GM11168 (cell line): Measurements from ENCODE around the gene CTXND1.

ENCODE experiments used
- in situ Hi-C: fragments of 300-500 bp; cut with MboI; formaldehyde crosslinking; loops from one replicate; pipeline ENCODE4 v1.12.0; 2022; ENCODE audit warnings: low sequenced_read_pairs; ENCODE audit not compliant: unreplicated experiment

CTXND1 gene

GRCh38 chr15:80163897-80164296 lies 88.1 kb downstream of the CTXND1 start:
- in situ Hi-C loops, result loop anchor here (25.0 kb wide), 1 partner anchor 177 kb away; no protein-coding TSS in a partner anchor

GRCh38 chr15:80163217-80163616 lies 88.8 kb downstream of the CTXND1 start:
- in situ Hi-C loops, result loop anchor here (25.0 kb wide), 1 partner anchor 176 kb away; no protein-coding TSS in a partner anchor

GRCh38 chr15:80162059-80162554 lies 89.9 kb downstream of the CTXND1 start:
- in situ Hi-C loops, result loop anchor here (25.0 kb wide), 1 partner anchor 175 kb away; no protein-coding TSS in a partner anchor

- in situ Hi-C loops, result loop anchor here (25.0 kb wide), 1 partner anchor 174 kb away; no protein-coding TSS in a partner anchor
Observed at GRCh38 chr15:80161468-80162016, 90.5 kb downstream of the CTXND1 start.

GRCh38 chr15:80160570-80161156 lies 91.3 kb downstream of the CTXND1 start:
- in situ Hi-C loops, result loop anchor here (25.0 kb wide), 1 partner anchor 173 kb away; no protein-coding TSS in a partner anchor

- in situ Hi-C loops, result loop anchor here (25.0 kb wide), 1 partner anchor 173 kb away; no protein-coding TSS in a partner anchor
Observed at GRCh38 chr15:80159811-80160569, 92.0 kb downstream of the CTXND1 start.

- in situ Hi-C loops, result loop anchor here (25.0 kb wide), 1 partner anchor 172 kb away; no protein-coding TSS in a partner anchor
Observed at GRCh38 chr15:80159301-80159700, 92.7 kb downstream of the CTXND1 start.

GRCh38 chr15:80157215-80157614 lies 94.8 kb downstream of the CTXND1 start:
- in situ Hi-C loops, result loop anchor here (25.0 kb wide), 1 partner anchor 170 kb away; no protein-coding TSS in a partner anchor

- in situ Hi-C loops, result loop anchor here (25.0 kb wide), 1 partner anchor 169 kb away; no protein-coding TSS in a partner anchor
Observed at GRCh38 chr15:80156176-80156720, 95.8 kb downstream of the CTXND1 start.

GRCh38 chr15:80155378-80156175 lies 96.4 kb downstream of the CTXND1 start:
- in situ Hi-C loops, result loop anchor here (25.0 kb wide), 1 partner anchor 168 kb away; no protein-coding TSS in a partner anchor

- in situ Hi-C loops, result loop anchor here (25.0 kb wide), 1 partner anchor 168 kb away; no protein-coding TSS in a partner anchor
Observed at GRCh38 chr15:80155001-80155377, 97.0 kb downstream of the CTXND1 start.

GRCh38 chr15:80154336-80154735 lies 97.7 kb downstream of the CTXND1 start:
- in situ Hi-C loops, result loop anchor here (25.0 kb wide), 1 partner anchor 167 kb away; no protein-coding TSS in a partner anchor

- in situ Hi-C loops, result loop anchor here (25.0 kb wide), 1 partner anchor 167 kb away; no protein-coding TSS in a partner anchor
Observed at GRCh38 chr15:80153900-80154299, 98.1 kb downstream of the CTXND1 start.

- in situ Hi-C loops, result loop anchor here (25.0 kb wide), 1 partner anchor 166 kb away; no protein-coding TSS in a partner anchor
Observed at GRCh38 chr15:80152896-80153876, 98.8 kb downstream of the CTXND1 start, which contains the start of gene FAH. FAH (plus strand) TSS chr15:80152999; CDS start chr15:80153055, 56 bp downstream.

GRCh38 chr15:80152180-80152895 lies 99.7 kb downstream of the CTXND1 start:
- in situ Hi-C loops, result loop anchor here (25.0 kb wide), 1 partner anchor 165 kb away; no protein-coding TSS in a partner anchor

- in situ Hi-C loops, result loop anchor here (25.0 kb wide), 1 partner anchor 164 kb away; no protein-coding TSS in a partner anchor
Observed at GRCh38 chr15:80151576-80151975, 100.4 kb downstream of the CTXND1 start.

- in situ Hi-C loops, result loop anchor here (25.0 kb wide), 1 partner anchor 164 kb away; no protein-coding TSS in a partner anchor
Observed at GRCh38 chr15:80151148-80151547, 100.9 kb downstream of the CTXND1 start.
